ENCODE results near the gene ERFE.

Gene ERFE

GRCh38 chr2:238163481-238164198, 4.9 kb downstream of the ERFE start:
- H3K9me3 ChIP-seq (ENCODE audit: control insufficient read depth, low read depth, low read length), result no peaks in the 10 kb centered on the region
- no peak overlapping the region for H3K27ac ChIP-seq (ENCODE audit: low read length)
- H3K4me3 ChIP-seq (ENCODE audit: low read length), result no peak overlapping the region
- peaks cover 50% of the 10 kb centered on the region for H3K27me3 ChIP-seq (ENCODE audit: control insufficient read depth, insufficient read depth, low read length)
- no peak overlapping the region for H3K9ac ChIP-seq (ENCODE audit: low read length)
- H3K4me1 ChIP-seq (ENCODE audit: control insufficient read depth, low read depth, low read length), result no peaks in the 10 kb centered on the region
- H3K36me3 ChIP-seq (ENCODE audit: control insufficient read depth, low read depth, low read length), result no peaks in the 10 kb centered on the region

- Histone ChIP-seq H3K4me3 (ENCODE audit: low read length) (no peak overlapping the region), H3K27me3 (ENCODE audit: control insufficient read depth, insufficient read depth, low read length) (peaks cover 41% of the 10 kb centered on the region), H3K4me1 (ENCODE audit: control insufficient read depth, low read depth, low read length) (no peaks in the 10 kb centered on the region), H3K9ac (ENCODE audit: low read length) (no peak overlapping the region), H3K27ac (ENCODE audit: low read length) (no peak overlapping the region), H3K36me3 (ENCODE audit: control insufficient read depth, low read depth, low read length) (peaks cover 8% of the 10 kb centered on the region), H3K9me3 (ENCODE audit: control insufficient read depth, low read depth, low read length) (no peaks in the 10 kb centered on the region)
Observed at GRCh38 chr2:238164906-238165287, 6.1 kb downstream of the ERFE start.

GRCh38 chr2:238165288-238165921, 6.6 kb downstream of the ERFE start:
- no peaks in the 10 kb centered on the region for H3K9me3 ChIP-seq (ENCODE audit: control insufficient read depth, low read depth, low read length)
- peaks cover 39% of the 10 kb centered on the region for H3K27me3 ChIP-seq (ENCODE audit: control insufficient read depth, insufficient read depth, low read length)
- no peak overlapping the region for H3K27ac ChIP-seq (ENCODE audit: low read length)
- peaks cover 12% of the 10 kb centered on the region for H3K36me3 ChIP-seq (ENCODE audit: control insufficient read depth, low read depth, low read length)
- H3K4me1 ChIP-seq (ENCODE audit: control insufficient read depth, low read depth, low read length), result no peaks in the 10 kb centered on the region
- H3K9ac ChIP-seq (ENCODE audit: low read length), result no peak overlapping the region
- H3K4me3 ChIP-seq (ENCODE audit: low read length), result no peak overlapping the region

- Histone ChIP-seq H3K27ac (ENCODE audit: low read length) (no peak overlapping the region), H3K9ac (ENCODE audit: low read length) (no peak overlapping the region), H3K27me3 (ENCODE audit: control insufficient read depth, insufficient read depth, low read length) (peaks cover 31% of the 10 kb centered on the region), H3K4me3 (ENCODE audit: low read length) (no peak overlapping the region), H3K36me3 (ENCODE audit: control insufficient read depth, low read depth, low read length) (peaks cover 16% of the 10 kb centered on the region), H3K9me3 (ENCODE audit: control insufficient read depth, low read depth, low read length) (no peaks in the 10 kb centered on the region), H3K4me1 (ENCODE audit: control insufficient read depth, low read depth, low read length) (no peaks in the 10 kb centered on the region)
Observed at GRCh38 chr2:238166391-238167343, 7.9 kb downstream of the ERFE start.

GRCh38 chr2:238167344-238167715, 8.6 kb downstream of the ERFE start:
- Histone ChIP-seq H3K27ac (ENCODE audit: low read length) (no peak overlapping the region), H3K36me3 (ENCODE audit: control insufficient read depth, low read depth, low read length) (peaks cover 17% of the 10 kb centered on the region), H3K4me3 (ENCODE audit: low read length) (no peak overlapping the region), H3K9ac (ENCODE audit: low read length) (no peak overlapping the region), H3K4me1 (ENCODE audit: control insufficient read depth, low read depth, low read length) (no peaks in the 10 kb centered on the region), H3K9me3 (ENCODE audit: control insufficient read depth, low read depth, low read length) (no peaks in the 10 kb centered on the region), H3K27me3 (ENCODE audit: control insufficient read depth, insufficient read depth, low read length) (peaks cover 27% of the 10 kb centered on the region)

GRCh38 chr2:238167761-238168160, 9.0 kb downstream of the ERFE start:
- no peak overlapping the region for H3K27ac ChIP-seq (ENCODE audit: low read length)
- no peak overlapping the region for H3K4me3 ChIP-seq (ENCODE audit: low read length)
- peaks cover 23% of the 10 kb centered on the region for H3K27me3 ChIP-seq (ENCODE audit: control insufficient read depth, insufficient read depth, low read length)
- H3K4me1 ChIP-seq (ENCODE audit: control insufficient read depth, low read depth, low read length), result no peaks in the 10 kb centered on the region
- no peaks in the 10 kb centered on the region for H3K9me3 ChIP-seq (ENCODE audit: control insufficient read depth, low read depth, low read length)
- H3K36me3 ChIP-seq (ENCODE audit: control insufficient read depth, low read depth, low read length), result peaks cover 17% of the 10 kb centered on the region
- no peak overlapping the region for H3K9ac ChIP-seq (ENCODE audit: low read length)

GRCh38 chr2:238168196-238169047, 9.7 kb downstream of the ERFE start:
- H3K9me3 ChIP-seq (ENCODE audit: control insufficient read depth, low read depth, low read length), result no peaks in the 10 kb centered on the region
- H3K36me3 ChIP-seq (ENCODE audit: control insufficient read depth, low read depth, low read length), result peaks cover 21% of the 10 kb centered on the region
- H3K27me3 ChIP-seq (ENCODE audit: control insufficient read depth, insufficient read depth, low read length), result peaks cover 17% of the 10 kb centered on the region
- H3K4me3 ChIP-seq (ENCODE audit: low read length), result no peak overlapping the region
- H3K4me1 ChIP-seq (ENCODE audit: control insufficient read depth, low read depth, low read length), result no peaks in the 10 kb centered on the region
- H3K27ac ChIP-seq (ENCODE audit: low read length), result no peak overlapping the region
- no peak overlapping the region for H3K9ac ChIP-seq (ENCODE audit: low read length)

- H3K4me1 ChIP-seq (ENCODE audit: control insufficient read depth, low read depth, low read length), result no peaks in the 10 kb centered on the region
- H3K4me3 ChIP-seq (ENCODE audit: low read length), result no peak overlapping the region
- no peak overlapping the region for H3K27ac ChIP-seq (ENCODE audit: low read length)
- H3K36me3 ChIP-seq (ENCODE audit: control insufficient read depth, low read depth, low read length), result peaks cover 28% of the 10 kb centered on the region
- H3K9ac ChIP-seq (ENCODE audit: low read length), result no peak overlapping the region
- H3K27me3 ChIP-seq (ENCODE audit: control insufficient read depth, insufficient read depth, low read length), result peaks cover 9% of the 10 kb centered on the region
- no peaks in the 10 kb centered on the region for H3K9me3 ChIP-seq (ENCODE audit: control insufficient read depth, low read depth, low read length)
Observed at GRCh38 chr2:238169048-238169707, 10.4 kb downstream of the ERFE start.

- Histone ChIP-seq H3K4me3 (ENCODE audit: low read length) (no peak overlapping the region), H3K27ac (ENCODE audit: low read length) (no peak overlapping the region), H3K27me3 (ENCODE audit: control insufficient read depth, insufficient read depth, low read length) (peaks cover 3% of the 10 kb centered on the region), H3K36me3 (ENCODE audit: control insufficient read depth, low read depth, low read length) (peaks cover 31% of the 10 kb centered on the region), H3K9me3 (ENCODE audit: control insufficient read depth, low read depth, low read length) (no peaks in the 10 kb centered on the region), H3K9ac (ENCODE audit: low read length) (no peak overlapping the region), H3K4me1 (ENCODE audit: control insufficient read depth, low read depth, low read length) (no peaks in the 10 kb centered on the region)
Observed at GRCh38 chr2:238169708-238170251, 11.0 kb downstream of the ERFE start.

GRCh38 chr2:238170386-238171071, 11.8 kb downstream of the ERFE start:
- Histone ChIP-seq H3K4me3 (ENCODE audit: low read length) (no peak overlapping the region), H3K27ac (ENCODE audit: low read length) (no peak overlapping the region), H3K9me3 (ENCODE audit: control insufficient read depth, low read depth, low read length) (no peaks in the 10 kb centered on the region), H3K9ac (ENCODE audit: low read length) (no peak overlapping the region), H3K4me1 (ENCODE audit: control insufficient read depth, low read depth, low read length) (no peaks in the 10 kb centered on the region), H3K36me3 (ENCODE audit: control insufficient read depth, low read depth, low read length) (peaks cover 31% of the 10 kb centered on the region), H3K27me3 (ENCODE audit: control insufficient read depth, insufficient read depth, low read length) (no peaks in the 10 kb centered on the region)
